Measurements from ENCODE around the gene IL12RB2.

Gene IL12RB2

GRCh38 chr1:67307251-67308060 is at the start of gene IL12RB2:
TSS of gene IL12RB2 (plus strand) at chr1:67307873. CDS start at chr1:67320369, 12,496 bp downstream.
- peak; percentile 23 for DNase-seq

GRCh38 chr1:67261680-67262079 is 46.0 kb upstream of the IL12RB2 start:
- peak; percentile 10 for DNase-seq

GRCh38 chr1:67262735-67263134 is 44.9 kb upstream of the IL12RB2 start:
- no peak for DNase-seq

GRCh38 chr1:67264152-67264551 is 43.5 kb upstream of the IL12RB2 start:
- DNase-seq: no peak

GRCh38 chr1:67264899-67265298 is 42.8 kb upstream of the IL12RB2 start:
- DNase-seq: no peak

GRCh38 chr1:67269061-67269460 is 38.6 kb upstream of the IL12RB2 start:
- no peak for DNase-seq

- no peak for DNase-seq
Measured at GRCh38 chr1:67270541-67270940, 37.1 kb upstream of the IL12RB2 start.

- DNase-seq: no peak
Measured at GRCh38 chr1:67273591-67273990, 34.1 kb upstream of the IL12RB2 start.

- no peak for DNase-seq
Measured at GRCh38 chr1:67274623-67275325, 32.9 kb upstream of the IL12RB2 start.

GRCh38 chr1:67280696-67281095 is 27.0 kb upstream of the IL12RB2 start:
- DNase-seq: no peak

GRCh38 chr1:67281244-67281643 is 26.4 kb upstream of the IL12RB2 start:
- DNase-seq: no peak

GRCh38 chr1:67285780-67286488 is 21.7 kb upstream of the IL12RB2 start:
- no peak for DNase-seq

GRCh38 chr1:67290236-67290635 is 17.4 kb upstream of the IL12RB2 start:
- DNase-seq: no peak

GRCh38 chr1:67294836-67295617 is 12.6 kb upstream of the IL12RB2 start:
- no peak for DNase-seq

GRCh38 chr1:67298762-67299161 is 8.9 kb upstream of the IL12RB2 start:
- no peak for DNase-seq

GRCh38 chr1:67299296-67299695 is 8.4 kb upstream of the IL12RB2 start:
- DNase-seq: no peak

- DNase-seq: no peak
Measured at GRCh38 chr1:67300561-67300960, 7.1 kb upstream of the IL12RB2 start.

- no peak for DNase-seq
Measured at GRCh38 chr1:67304023-67304422, 3.6 kb upstream of the IL12RB2 start.

- no peak for DNase-seq
Measured at GRCh38 chr1:67306547-67306946, 1.1 kb upstream of the IL12RB2 start.

- no peak for DNase-seq
Measured at GRCh38 chr1:67308136-67308535, 463 bp downstream of the IL12RB2 start.

- no peak for DNase-seq
Measured at GRCh38 chr1:67312615-67313014, 4.9 kb downstream of the IL12RB2 start.

GRCh38 chr1:67313934-67314671 is 6.4 kb downstream of the IL12RB2 start:
- DNase-seq: no peak

Measured in activated T-cell treated with anti-CD3 and anti-CD28 coated beads for 4 hours (primary cell).